BLaER1 (cell line): ENCODE measurements around the gene DCLRE1C.
"Not testable (repeated sequence)": the region's sequence is repeated elsewhere in the genome, so short reads cannot be mapped to it uniquely, and the experiment has no call there.

Experiments
- H3K27ac ChIP-seq: shearing (Covaris generic); formaldehyde crosslinking; 2 replicates; pipeline ENCODE4 v1.8.1; 2022
- H3K27me3 ChIP-seq: shearing (Covaris generic); formaldehyde crosslinking; 2 replicates; pipeline ENCODE4 v1.8.1; 2022
- H3K36me3 ChIP-seq: shearing (Covaris generic); formaldehyde crosslinking; 2 replicates; pipeline ENCODE4 v1.8.1; 2022
- H3K4me1 ChIP-seq: shearing (Covaris generic); formaldehyde crosslinking; 2 replicates; pipeline ENCODE4 v1.8.1; 2022
- H3K4me2 ChIP-seq: shearing (Covaris generic); formaldehyde crosslinking; 2 replicates; pipeline ENCODE4 v1.8.1; 2022
- H3K4me3 ChIP-seq: shearing (Covaris generic); formaldehyde crosslinking; 2 replicates; pipeline ENCODE4 v1.8.1; 2022
- H3K9ac ChIP-seq: shearing (Covaris generic); formaldehyde crosslinking; 2 replicates; pipeline ENCODE4 v1.8.1; 2022
- H3K9me3 ChIP-seq: shearing (Covaris generic); formaldehyde crosslinking; 2 replicates; pipeline ENCODE4 v1.8.1; 2022
- H4K20me1 ChIP-seq: shearing (Covaris generic); formaldehyde crosslinking; 2 replicates; pipeline ENCODE4 v1.8.1; 2022
- Cebpa-rat ChIP-seq: shearing (Covaris generic); IDR thresholded peaks from 2 replicates; pipeline ENCODE4 v1.8.1; 2022

The DCLRE1C gene

GRCh38 chr10:14971867-14972448, 18.1 kb upstream of the DCLRE1C start:
- H3K36me3 ChIP-seq = no peaks in the 10 kb centered on the region
- H3K4me2 ChIP-seq = no peak overlapping the region
- H3K4me3 ChIP-seq = no peak overlapping the region
- TF ChIP-seq Cebpa-rat = no peak
- H4K20me1 ChIP-seq = no peaks in the 10 kb centered on the region
- no peak overlapping the region for H3K27ac ChIP-seq
- H3K27me3 ChIP-seq = no peaks in the 10 kb centered on the region
- no peak overlapping the region for H3K9ac ChIP-seq
- peaks cover 5% of the 10 kb centered on the region; the same call in 1 of the 2 replicates for H3K4me1 ChIP-seq
- H3K9me3 ChIP-seq = no peaks in the 10 kb centered on the region

GRCh38 chr10:14967897-14968296, 14.0 kb upstream of the DCLRE1C start:
- no peaks in the 10 kb centered on the region for H3K27me3 ChIP-seq
- no peak overlapping the region for H3K9ac ChIP-seq
- H3K4me1 ChIP-seq = peaks cover 5% of the 10 kb centered on the region; the same call in 1 of the 2 replicates
- no peak overlapping the region for H3K27ac ChIP-seq
- H3K36me3 ChIP-seq = no peaks in the 10 kb centered on the region
- H4K20me1 ChIP-seq = no peaks in the 10 kb centered on the region
- H3K4me2 ChIP-seq = no peak overlapping the region
- no peak overlapping the region for H3K4me3 ChIP-seq
- no peaks in the 10 kb centered on the region for H3K9me3 ChIP-seq
- TF ChIP-seq Cebpa-rat = no peak

GRCh38 chr10:14959221-14960057, 5.5 kb upstream of the DCLRE1C start, which contains the start of gene MEIG1:
TSS of gene MEIG1 (plus strand) at chr10:14959388. CDS start at chr10:14966469, 7,081 bp downstream.
- Histone ChIP-seq H3K9ac (peak within 1 kb of the TSS; percentile 86), H3K27ac (peak within 1 kb of the TSS; percentile 92), H3K36me3 (no peaks in the 10 kb centered on the region), H3K4me3 (peak within 1 kb of the TSS; percentile 79), H3K27me3 (no peaks in the 10 kb centered on the region), H4K20me1 (no peaks in the 10 kb centered on the region), H3K4me2 (peak within 1 kb of the TSS; percentile 83), H3K9me3 (no peaks in the 10 kb centered on the region), H3K4me1 (peaks cover 17% of the 10 kb centered on the region)
- no peak for TF ChIP-seq Cebpa-rat

GRCh38 chr10:14958872-14959220, 5.0 kb upstream of the DCLRE1C start:
- peaks cover 17% of the 10 kb centered on the region for H3K4me1 ChIP-seq
- H3K4me2 ChIP-seq = peak overlapping the region; percentile 83
- no peak for TF ChIP-seq Cebpa-rat
- H3K27ac ChIP-seq = no peak overlapping the region
- H3K27me3 ChIP-seq = no peaks in the 10 kb centered on the region
- no peak overlapping the region for H3K9ac ChIP-seq
- no peaks in the 10 kb centered on the region for H3K36me3 ChIP-seq
- no peaks in the 10 kb centered on the region for H3K9me3 ChIP-seq
- H4K20me1 ChIP-seq = no peaks in the 10 kb centered on the region
- H3K4me3 ChIP-seq = peak overlapping the region; percentile 79

- Histone ChIP-seq H3K4me3 (peak overlapping the region; percentile 88), H3K4me1 (peaks cover 37% of the 10 kb centered on the region), H3K4me2 (peak overlapping the region; percentile 89), H3K9ac (no peak overlapping the region), H3K27me3 (no peaks in the 10 kb centered on the region), H4K20me1 (peaks cover 17% of the 10 kb centered on the region), H3K36me3 (peaks cover 9% of the 10 kb centered on the region), H3K9me3 (no peaks in the 10 kb centered on the region), H3K27ac (no peak overlapping the region)
- TF ChIP-seq Cebpa-rat = no peak
Measured at GRCh38 chr10:14954934-14955333, 1.0 kb upstream of the DCLRE1C start.

- no peaks in the 10 kb centered on the region for H3K9me3 ChIP-seq
- H3K27ac ChIP-seq = peak overlapping the region; percentile 90
- peaks cover 45% of the 10 kb centered on the region for H3K4me1 ChIP-seq
- H3K36me3 ChIP-seq = peaks cover 23% of the 10 kb centered on the region
- H3K9ac ChIP-seq = peak overlapping the region; percentile 87
- H3K4me3 ChIP-seq = peak overlapping the region; percentile 88
- no peak for TF ChIP-seq Cebpa-rat
- H4K20me1 ChIP-seq = peaks cover 31% of the 10 kb centered on the region
- peak overlapping the region; percentile 89 for H3K4me2 ChIP-seq
- no peaks in the 10 kb centered on the region for H3K27me3 ChIP-seq
Measured at GRCh38 chr10:14953424-14954000, 384 bp downstream of the DCLRE1C start.

- H3K36me3 ChIP-seq = peaks cover 29% of the 10 kb centered on the region
- H4K20me1 ChIP-seq = peaks cover 37% of the 10 kb centered on the region
- H3K27ac ChIP-seq = peak overlapping the region; percentile 90
- H3K4me1 ChIP-seq = peaks cover 45% of the 10 kb centered on the region
- peak overlapping the region; percentile 88 for H3K4me3 ChIP-seq
- H3K27me3 ChIP-seq = no peaks in the 10 kb centered on the region
- TF ChIP-seq Cebpa-rat = no peak
- H3K9ac ChIP-seq = peak overlapping the region; percentile 87
- H3K4me2 ChIP-seq = peak overlapping the region; percentile 89
- H3K9me3 ChIP-seq = no peaks in the 10 kb centered on the region
Measured at GRCh38 chr10:14952851-14953423, 959 bp downstream of the DCLRE1C start.

GRCh38 chr10:14949291-14949690, 4.6 kb downstream of the DCLRE1C start:
- H3K9me3 ChIP-seq = no peaks in the 10 kb centered on the region
- no peak for TF ChIP-seq Cebpa-rat
- H3K4me1 ChIP-seq = peaks cover 36% of the 10 kb centered on the region
- H3K27ac ChIP-seq = no peak overlapping the region
- H3K4me3 ChIP-seq = no peak overlapping the region
- peaks cover 65% of the 10 kb centered on the region for H3K36me3 ChIP-seq
- no peak overlapping the region for H3K9ac ChIP-seq
- H4K20me1 ChIP-seq = peaks cover 73% of the 10 kb centered on the region
- H3K4me2 ChIP-seq = 0 out of 2 replicates have a peak overlapping the region, but pooled peaks have one; percentile 89
- H3K27me3 ChIP-seq = no peaks in the 10 kb centered on the region

- H3K9me3 ChIP-seq = no peaks in the 10 kb centered on the region
- H3K36me3 ChIP-seq = peaks cover 84% of the 10 kb centered on the region
- H3K4me2 ChIP-seq = no peak overlapping the region
- peaks cover 29% of the 10 kb centered on the region for H3K4me1 ChIP-seq
- H3K27ac ChIP-seq = no peak overlapping the region
- peaks cover 88% of the 10 kb centered on the region for H4K20me1 ChIP-seq
- no peak overlapping the region for H3K9ac ChIP-seq
- no peak for TF ChIP-seq Cebpa-rat
- H3K27me3 ChIP-seq = no peaks in the 10 kb centered on the region
- no peak overlapping the region for H3K4me3 ChIP-seq
Measured at GRCh38 chr10:14947268-14947667, 6.6 kb downstream of the DCLRE1C start.

- peaks cover 91% of the 10 kb centered on the region for H3K36me3 ChIP-seq
Measured at GRCh38 chr10:14945108-14945507, 8.8 kb downstream of the DCLRE1C start.

GRCh38 chr10:14942950-14943338, 11.0 kb downstream of the DCLRE1C start:
- not testable (repeated sequence) for H3K27me3 ChIP-seq, H3K27ac ChIP-seq, H3K4me2 ChIP-seq, H3K4me3 ChIP-seq, H3K9me3 ChIP-seq, H3K9ac ChIP-seq, H3K4me1 ChIP-seq
- H3K36me3 ChIP-seq = peaks cover 89% of the 10 kb centered on the region
- H4K20me1 ChIP-seq = peaks cover 71% of the 10 kb centered on the region

More at GRCh38 chr10:14945108-14945507, 8.8 kb downstream of the DCLRE1C start:
- H4K20me1 ChIP-seq = peaks cover 82% of the 10 kb centered on the region
- no peaks in the 10 kb centered on the region for H3K9me3 ChIP-seq
- no peaks in the 10 kb centered on the region for H3K27me3 ChIP-seq
- H3K27ac ChIP-seq = no peak overlapping the region
- peaks cover 10% of the 10 kb centered on the region for H3K4me1 ChIP-seq
- TF ChIP-seq Cebpa-rat = no peak
- no peak overlapping the region for H3K4me3 ChIP-seq
- no peak overlapping the region for H3K9ac ChIP-seq
- H3K4me2 ChIP-seq = no peak overlapping the region

- not testable (repeated sequence) for H3K27ac ChIP-seq
- H3K36me3 ChIP-seq = peaks cover 89% of the 10 kb centered on the region
Measured at GRCh38 chr10:14942147-14942949, 11.5 kb downstream of the DCLRE1C start.

GRCh38 chr10:14938971-14939370, 14.9 kb downstream of the DCLRE1C start:
- Histone ChIP-seq H3K36me3 (peaks cover 89% of the 10 kb centered on the region), H4K20me1 (peaks cover 52% of the 10 kb centered on the region)
- not testable (repeated sequence) for H3K9ac ChIP-seq, H3K27me3 ChIP-seq, H3K4me3 ChIP-seq, H3K4me1 ChIP-seq, H3K27ac ChIP-seq, H3K9me3 ChIP-seq, H3K4me2 ChIP-seq

More at GRCh38 chr10:14942147-14942949, 11.5 kb downstream of the DCLRE1C start:
- not testable (repeated sequence) for H3K9ac ChIP-seq, H3K4me1 ChIP-seq, H3K9me3 ChIP-seq, H3K4me3 ChIP-seq, H3K4me2 ChIP-seq, H3K27me3 ChIP-seq
- peaks cover 71% of the 10 kb centered on the region for H4K20me1 ChIP-seq
